GM19395 (cell line): ENCODE measurements around the gene USH2A.

Source experiments
- ATAC-seq: cut with Tn5 transposase; IDR thresholded peaks from one replicate; pipeline ENCODE4 v1.9.1; 2021; ENCODE audit warnings: mild to moderate bottlenecking, moderate library complexity; ENCODE audit not compliant: unreplicated experiment

Gene USH2A

DNA sequence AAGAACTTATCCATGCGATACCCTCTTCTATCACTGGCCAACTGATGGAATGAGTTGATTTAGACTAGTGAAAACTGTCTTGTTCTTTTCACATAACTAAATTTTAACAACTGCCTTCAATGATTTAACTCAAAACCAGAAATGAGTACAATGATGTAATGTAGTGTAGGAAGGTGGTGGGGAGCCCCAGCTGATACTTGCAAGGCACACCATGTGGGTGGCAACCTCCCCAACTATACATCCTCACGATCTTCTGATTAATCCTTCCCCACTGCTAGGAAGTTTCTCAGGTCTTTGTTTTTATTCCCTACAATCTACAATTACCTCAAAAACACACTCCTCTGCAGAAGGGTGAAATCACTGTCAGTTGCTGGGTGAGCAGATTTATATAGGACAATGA is 755.5 kb downstream of the USH2A start:
- no peak for ATAC-seq

GRCh38 chr1:215665215-215665614 is 758.0 kb downstream of the USH2A start:
- no peak for ATAC-seq

- no peak for ATAC-seq
These were observed 762.2 kb downstream of the USH2A start for GRCh38 chr1:215661033-215661432.

DNA sequence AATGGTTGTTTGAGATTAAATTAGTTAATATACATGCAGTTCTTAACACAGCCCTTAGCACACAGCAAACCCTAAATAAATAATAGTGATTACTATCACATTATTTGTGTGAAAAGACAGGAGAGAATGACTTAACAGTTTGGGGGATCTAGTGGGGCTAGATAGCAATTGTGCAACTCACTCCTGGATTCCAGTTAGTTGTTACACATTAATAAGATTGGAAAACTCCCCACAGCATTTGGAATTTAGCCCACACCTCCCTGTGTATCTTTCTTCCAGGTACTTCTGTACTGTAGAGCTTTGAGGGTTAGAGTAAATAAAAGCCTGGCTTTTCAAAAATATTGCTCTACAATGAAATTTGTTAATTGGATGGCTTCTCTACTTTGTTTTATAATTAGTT is 763.0 kb downstream of the USH2A start:
- ATAC-seq, result no peak

- no peak for ATAC-seq
These were observed 766.2 kb downstream of the USH2A start for GRCh38 chr1:215657047-215657446.

- ATAC-seq, result no peak
These were observed 770.9 kb downstream of the USH2A start for GRCh38 chr1:215652371-215652770.

GRCh38 chr1:215651867-215652266 is 771.4 kb downstream of the USH2A start:
- ATAC-seq, result no peak

DNA sequence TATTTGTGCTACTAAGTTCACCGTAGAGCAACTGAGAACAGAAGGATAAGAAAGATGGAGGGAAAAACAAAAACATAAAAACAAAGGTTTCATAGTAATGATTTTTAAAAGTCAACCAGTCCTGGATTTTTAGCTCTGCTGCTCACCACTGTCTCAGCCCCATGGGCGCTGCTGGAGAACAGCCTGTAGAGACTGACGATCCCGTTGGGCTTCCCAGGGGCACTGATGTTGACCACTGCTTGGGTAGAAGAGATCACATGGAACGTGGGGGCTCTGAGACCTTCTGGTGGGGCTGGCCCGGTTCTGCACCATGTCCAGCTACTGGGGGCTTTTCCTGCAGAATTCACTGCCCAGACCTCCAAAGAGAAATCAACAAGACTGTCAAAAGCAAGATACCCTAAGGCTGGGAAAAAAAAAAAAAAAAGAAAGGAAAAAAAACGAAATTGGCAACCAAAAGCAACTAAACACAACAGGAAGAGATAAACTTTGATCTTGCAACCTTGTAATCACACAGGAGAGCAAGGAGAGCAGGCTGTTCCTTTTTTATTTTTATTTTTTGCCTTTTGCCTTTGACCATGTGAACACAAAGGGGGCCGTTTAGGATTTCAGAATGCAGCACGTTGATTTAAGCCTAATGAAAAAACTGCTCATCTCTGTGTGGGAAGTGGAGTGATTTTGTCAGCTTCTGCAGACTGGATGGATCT is 772.6 kb downstream of the USH2A start:
- ATAC-seq, result no peak

DNA sequence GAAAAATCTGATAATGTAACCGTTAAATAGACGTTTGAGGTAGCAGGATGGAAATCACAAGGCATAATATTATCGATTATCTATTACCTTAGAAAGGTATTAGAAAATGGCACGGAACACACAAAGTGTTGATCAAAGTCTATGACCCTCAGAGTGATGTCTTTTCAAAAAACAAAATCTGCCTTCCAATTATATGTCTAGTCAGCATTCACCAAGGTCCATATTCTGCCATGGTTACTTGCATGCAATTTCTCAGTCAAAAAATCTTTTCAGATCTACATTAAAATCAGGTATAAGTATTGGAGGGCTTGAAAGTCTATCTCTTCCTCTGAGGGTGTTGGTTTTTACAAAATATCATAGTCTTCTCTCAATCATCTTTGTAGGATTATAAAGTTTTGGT is 774.3 kb downstream of the USH2A start:
- no peak for ATAC-seq

DNA sequence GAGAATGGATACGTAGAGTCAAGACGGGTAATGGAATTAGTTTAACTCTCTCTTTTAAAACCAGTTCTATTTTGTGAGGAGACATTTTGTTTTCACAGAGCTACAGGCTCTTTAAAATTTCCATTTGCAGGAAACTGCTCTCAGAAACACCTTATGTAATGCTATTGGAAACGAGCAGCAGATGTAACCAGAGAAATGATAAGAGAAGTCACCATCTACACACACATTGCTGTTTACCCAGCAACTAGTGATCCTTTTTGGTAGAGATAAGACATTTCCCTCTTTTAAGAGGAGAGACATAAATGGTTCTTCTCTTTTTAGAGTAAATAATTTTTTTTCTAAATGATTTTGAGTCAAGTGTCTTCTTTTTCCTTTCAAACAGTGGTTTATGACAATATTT is 775.5 kb downstream of the USH2A start:
- no peak for ATAC-seq

- ATAC-seq, result no peak
These were observed 777.4 kb downstream of the USH2A start for GRCh38 chr1:215645861-215646260.

GRCh38 chr1:215645182-215645581 is 778.1 kb downstream of the USH2A start:
- no peak for ATAC-seq

GRCh38 chr1:215643592-215644321 is 779.5 kb downstream of the USH2A start:
- ATAC-seq, result no peak

- ATAC-seq, result no peak
These were observed 782.7 kb downstream of the USH2A start for GRCh38 chr1:215640429-215641148.

GRCh38 chr1:215637041-215637573 is 786.1 kb downstream of the USH2A start:
- ATAC-seq, result no peak

DNA sequence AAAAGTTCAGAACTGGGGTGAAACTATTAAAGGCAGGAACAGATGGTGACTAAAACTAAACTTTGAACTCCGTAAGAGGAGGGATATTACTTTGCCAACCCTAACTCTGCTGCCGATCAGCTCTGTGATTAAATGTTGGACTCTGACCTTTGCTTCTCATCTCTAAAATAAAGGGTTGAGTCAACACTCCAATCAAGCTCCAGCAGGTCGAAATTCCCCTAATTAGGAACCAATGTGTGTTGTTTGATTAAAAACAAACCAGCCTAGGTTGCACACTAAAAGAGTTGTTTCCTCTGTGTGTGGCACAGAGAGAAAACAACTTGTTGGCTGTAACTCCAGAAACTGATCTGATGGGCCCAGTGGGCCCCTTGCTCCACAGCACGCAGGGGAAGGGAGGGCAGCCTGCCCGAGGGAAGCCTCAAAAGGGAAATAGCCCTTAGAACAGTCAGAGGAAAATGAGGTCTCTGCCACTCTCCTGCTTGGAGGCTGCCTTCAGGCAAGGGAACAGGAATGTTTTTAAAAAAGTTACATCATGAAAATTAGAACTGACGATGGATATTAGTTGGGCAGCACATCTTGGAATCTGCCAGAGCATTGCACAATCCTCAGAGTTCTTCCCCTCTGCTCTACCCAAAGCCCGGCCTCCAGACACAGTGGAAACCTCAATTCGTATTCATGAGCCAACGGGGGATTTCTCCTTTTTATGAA is 786.8 kb downstream of the USH2A start:
- ATAC-seq, result no peak

DNA sequence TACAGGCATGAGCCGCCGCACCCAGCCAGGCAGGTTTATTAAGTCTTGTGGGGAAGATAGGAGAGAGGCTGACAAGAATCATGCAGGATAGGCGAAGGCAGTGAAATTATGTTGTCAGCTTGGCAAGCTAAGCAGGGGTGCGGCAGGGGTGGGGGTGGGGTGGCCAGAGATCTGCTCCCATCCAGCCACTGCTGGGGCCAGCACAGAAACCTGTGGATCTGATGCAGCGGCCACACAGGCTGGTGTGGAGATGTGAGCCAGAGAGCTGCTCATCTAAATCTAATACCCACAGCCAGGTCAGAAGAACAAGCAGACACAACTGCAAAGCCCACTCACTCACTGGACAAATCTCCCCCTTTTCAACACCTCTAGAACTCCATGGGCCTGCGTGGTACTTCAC is 787.4 kb downstream of the USH2A start:
- ATAC-seq, result no peak

DNA sequence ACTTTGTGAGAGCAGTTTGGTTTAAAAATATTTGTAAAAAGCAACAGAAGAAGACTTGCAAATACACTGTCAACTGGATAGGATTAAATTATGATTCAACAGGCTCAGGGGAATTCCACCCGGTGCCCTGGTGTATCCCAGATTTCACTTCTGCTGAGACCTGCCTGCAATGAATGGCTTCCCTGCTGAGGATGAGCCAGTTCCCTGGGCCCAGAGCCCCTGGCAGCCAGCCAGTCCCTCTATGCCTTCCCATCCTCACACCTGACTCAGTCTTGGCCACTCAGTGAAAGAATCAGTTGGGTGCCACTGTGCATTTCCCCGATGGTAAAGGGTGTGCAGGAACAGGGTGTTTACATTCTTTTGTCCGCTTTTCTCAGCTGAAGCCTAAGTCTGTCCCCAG is 791.8 kb downstream of the USH2A start:
- no peak for ATAC-seq

DNA sequence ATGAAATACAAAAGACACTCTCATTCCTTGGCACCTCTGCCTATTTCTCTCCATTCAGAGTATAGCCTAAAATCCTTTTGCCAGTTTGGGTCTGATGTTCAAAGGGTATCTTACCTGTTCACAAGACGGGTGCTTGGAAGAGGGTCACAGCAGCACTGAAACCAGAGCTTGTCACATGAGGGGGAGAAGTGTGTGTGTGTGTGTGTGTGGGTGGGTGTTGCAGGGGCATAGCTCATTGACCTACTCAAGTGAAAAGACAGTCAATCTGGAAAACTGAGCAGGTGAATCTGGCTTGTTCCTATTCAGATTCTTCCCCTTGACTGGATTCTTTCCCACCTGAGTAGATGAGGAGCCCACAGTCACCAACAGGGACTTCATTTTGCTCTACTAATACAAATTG is 792.2 kb downstream of the USH2A start:
- ATAC-seq, result no peak

DNA sequence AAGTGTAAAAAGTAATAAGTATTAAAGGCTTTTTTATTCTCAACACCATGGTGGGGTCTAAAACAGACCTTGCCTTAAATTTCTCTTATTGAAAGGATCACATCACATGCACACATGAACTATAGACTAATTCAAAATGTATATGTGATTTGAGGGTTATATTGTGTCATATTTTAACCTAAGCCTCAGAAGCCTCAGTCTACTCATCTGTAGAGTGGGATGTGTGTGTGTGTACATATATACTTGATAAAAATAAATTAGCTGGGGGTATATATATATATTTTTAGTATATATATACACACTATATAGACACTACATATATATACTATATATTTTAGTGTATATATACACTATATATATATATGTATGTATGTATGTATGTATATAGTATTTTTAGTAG is 797.3 kb downstream of the USH2A start:
- ATAC-seq, result no peak

DNA sequence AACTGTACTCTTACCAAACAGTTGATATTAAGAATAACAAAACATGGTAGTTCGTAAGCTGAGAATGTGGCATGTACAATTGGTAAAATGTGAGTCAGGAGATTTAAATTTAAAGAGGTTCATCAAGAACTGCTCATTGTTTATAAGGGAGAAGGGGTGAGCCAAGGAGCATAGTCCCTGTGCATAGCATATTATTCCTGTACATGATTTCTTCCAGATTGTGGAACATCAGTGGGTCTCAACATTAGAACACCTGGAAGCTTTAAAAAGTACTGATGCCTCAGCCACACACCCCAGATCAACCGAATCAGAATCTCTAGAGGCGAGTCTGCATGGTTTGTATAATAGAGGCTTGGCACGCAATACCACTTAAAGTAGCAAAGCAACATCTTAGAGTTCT is 800.1 kb downstream of the USH2A start:
- ATAC-seq, result no peak
